Thoracic aorta (tissue), 2 donors: ENCODE measurements around the gene LSM5. TPM values are rescaled to one million over a fixed set of nuclear protein-coding genes. Genes with fewer than 3 reads are reported as not detected.

Source experiments
- ATAC-seq: fragments of 150-250 bp; one replicate; pipeline ENCODE4 v1.8.0; 2017; ENCODE audit warnings: low read depth; ENCODE audit not compliant: insufficient number of reproducible peaks, low FRiP score
- DNase-seq: peaks from one replicate; pipeline ENCODE4 v3.0.0-alpha.2; 2020; ENCODE audit warnings: low spot score
- H3K27ac ChIP-seq, 2 donors: fragments of 200-600 bp; sonication (generic); 1 replicate in 1 of 2; 2 replicates in 1 of 2; pipeline ENCODE4 v1.5.1; 2016; ENCODE audit warnings: mild to moderate bottlenecking in 2 of 2, moderate library complexity in 2 of 2
- H3K27me3 ChIP-seq: fragments of 200-600 bp; sonication (generic); replicated peaks from 2 replicates; pipeline ENCODE4 v1.6.0; 2016; ENCODE audit warnings: mild to moderate bottlenecking; ENCODE audit not compliant: insufficient read depth
- H3K36me3 ChIP-seq: fragments of 200-600 bp; sonication (generic); one replicate; pipeline ENCODE4 v1.5.1; 2016
- H3K4me1 ChIP-seq, 2 donors: fragments of 200-600 bp; sonication (generic); 1 replicate in 1 of 2; 2 replicates in 1 of 2; pipeline versions ENCODE4 v1.5.1 to v1.6.0; 2016; ENCODE audit warnings: low read depth in 2 of 2, mild to moderate bottlenecking in 1 of 2; ENCODE audit not compliant: control insufficient read depth in 1 of 2
- H3K4me3 ChIP-seq: fragments of 200-600 bp; sonication (generic); 2 replicates; pipeline ENCODE4 v1.5.1; 2016; ENCODE audit warnings: mild to moderate bottlenecking
- H3K9me3 ChIP-seq: fragments of 200-600 bp; sonication (generic); 2 replicates; pipeline ENCODE4 v1.5.1; 2016
- CTCF ChIP-seq: fragments of 200-600 bp; sonication (generic); IDR thresholded peaks from one replicate; pipeline ENCODE4 v1.5.1; 2019; ENCODE audit warnings: antibody characterized with exemption
- total RNA-seq, 2 donors: library from RNA; depleted of rRNA; stranded (reverse); fragments of >200 nt; gene quantifications; one replicate each; pipeline versions ENCODE4 v1.1.0 to v1.2.3, GENCODE V29; 2016

Gene LSM5
- total RNA-seq, 2 donors from 2014 or later = 9.2 to 11.3 TPM

DNA sequence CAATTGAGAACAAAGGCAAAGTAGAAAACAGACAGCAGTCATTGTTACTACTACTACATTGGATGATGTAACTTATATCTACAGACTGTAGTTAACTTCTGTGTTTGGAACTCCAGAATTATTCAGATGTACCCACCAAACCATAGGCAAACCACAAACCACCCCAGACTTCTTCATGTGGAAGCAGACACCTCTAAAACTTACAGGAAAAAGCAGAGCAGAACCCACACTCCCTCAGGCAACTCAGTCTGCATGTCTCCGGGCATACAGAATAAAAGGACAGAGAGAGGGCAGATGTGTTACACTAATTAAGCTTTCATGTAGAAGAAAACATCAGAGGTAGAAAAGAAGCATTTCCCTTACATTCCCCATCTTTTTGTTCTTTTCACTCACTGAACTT lies 9.0 kb downstream of the LSM5 start:
- Histone ChIP-seq H3K27ac (no peak overlapping the region), H3K36me3 (peaks cover 6% of the 10 kb centered on the region), H3K9me3 (no peaks in the 10 kb centered on the region), H3K4me3 (no peak overlapping the region), H3K4me1 (no peaks in the 10 kb centered on the region), H3K27me3 (no peaks in the 10 kb centered on the region)
- ATAC-seq (no peak), DNase-seq (no peak)
- TF ChIP-seq CTCF = no peak

- peaks cover 1% of the 10 kb centered on the region for H3K36me3 ChIP-seq
- H3K9me3 ChIP-seq = no peaks in the 10 kb centered on the region
- H3K4me3 ChIP-seq = no peak overlapping the region
- TF ChIP-seq CTCF = peak; percentile 45
- H3K27me3 ChIP-seq = no peaks in the 10 kb centered on the region
- DNase-seq (no peak), ATAC-seq (no peak)
- H3K4me1 ChIP-seq = no peaks in the 10 kb centered on the region
- H3K27ac ChIP-seq = no peak overlapping the region
Measured at GRCh38 chr7:32479574-32480200, 10.5 kb downstream of the LSM5 start.

DNA sequence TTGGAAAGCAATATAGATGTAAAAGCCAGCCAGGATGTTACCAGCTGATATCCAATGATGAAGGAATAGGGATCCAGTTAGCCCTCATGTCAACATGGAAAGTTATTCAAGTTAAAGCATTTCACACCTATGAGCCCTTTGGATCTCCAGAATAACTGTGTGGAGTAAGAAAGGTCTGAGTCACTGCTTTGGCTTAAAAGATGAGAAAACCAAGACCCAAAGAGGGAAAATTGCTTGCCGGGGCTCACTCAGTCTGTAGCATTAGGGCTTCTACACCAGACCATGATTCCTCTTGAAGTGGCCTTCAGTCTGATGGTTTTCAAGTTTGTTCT lies 12.6 kb downstream of the LSM5 start:
- DNase-seq (no peak), ATAC-seq (no peak)
- Histone ChIP-seq H3K27me3 (no peaks in the 10 kb centered on the region), H3K9me3 (no peaks in the 10 kb centered on the region), H3K36me3 (no peaks in the 10 kb centered on the region), H3K4me1 (no peaks in the 10 kb centered on the region), H3K27ac (no peak overlapping the region), H3K4me3 (no peak overlapping the region)
- no peak for TF ChIP-seq CTCF

- H3K4me1 ChIP-seq = no peaks in the 10 kb centered on the region
- ATAC-seq (no peak), DNase-seq (no peak)
- no peak for TF ChIP-seq CTCF
- H3K27ac ChIP-seq = no peak overlapping the region
- H3K9me3 ChIP-seq = no peaks in the 10 kb centered on the region
- H3K27me3 ChIP-seq = no peaks in the 10 kb centered on the region
- H3K36me3 ChIP-seq = no peaks in the 10 kb centered on the region
- no peak overlapping the region for H3K4me3 ChIP-seq
Measured at GRCh38 chr7:32476816-32477648, 13.1 kb downstream of the LSM5 start.

- Histone ChIP-seq H3K27ac (no peak overlapping the region), H3K4me3 (no peak overlapping the region), H3K9me3 (no peaks in the 10 kb centered on the region), H3K4me1 (no peaks in the 10 kb centered on the region), H3K36me3 (no peaks in the 10 kb centered on the region), H3K27me3 (no peaks in the 10 kb centered on the region)
- no peak for DNase-seq
- no peak for TF ChIP-seq CTCF
- ATAC-seq = no peak
Measured at GRCh38 chr7:32474008-32474407, 16.2 kb downstream of the LSM5 start.
